Measurements from ENCODE around the gene GALNT7.
"Not testable (repeated sequence)": the region's sequence is repeated elsewhere in the genome, so short reads cannot be mapped to it uniquely, and the experiment has no call there.

Gene GALNT7

GRCh38 chr4:173212379-173212778 lies 43.8 kb downstream of the GALNT7 start:
- H3K4me1 ChIP-seq (ENCODE audit: insufficient read depth, low read length) = no peaks in the 10 kb centered on the region
- H2AFZ ChIP-seq (ENCODE audit: low read depth, low read length) = no peak overlapping the region
- H3K27me3 ChIP-seq (ENCODE audit: insufficient read depth, low read length) = no peaks in the 10 kb centered on the region
- no peaks in the 10 kb centered on the region for H3K36me3 ChIP-seq (ENCODE audit: insufficient read depth, low read length)
- H3K4me3 ChIP-seq (ENCODE audit: low read length) = no peak overlapping the region
- H3K9me3 ChIP-seq (ENCODE audit: low read length) = no peaks in the 10 kb centered on the region

GRCh38 chr4:173213296-173213695 lies 44.7 kb downstream of the GALNT7 start:
- Histone ChIP-seq H3K4me1 (ENCODE audit: insufficient read depth, low read length) (no peaks in the 10 kb centered on the region), H3K9me3 (ENCODE audit: low read length) (no peaks in the 10 kb centered on the region), H3K27me3 (ENCODE audit: insufficient read depth, low read length) (no peaks in the 10 kb centered on the region), H3K36me3 (ENCODE audit: insufficient read depth, low read length) (no peaks in the 10 kb centered on the region), H2AFZ (ENCODE audit: low read depth, low read length) (no peak overlapping the region), H3K4me3 (ENCODE audit: low read length) (no peak overlapping the region)

DNA sequence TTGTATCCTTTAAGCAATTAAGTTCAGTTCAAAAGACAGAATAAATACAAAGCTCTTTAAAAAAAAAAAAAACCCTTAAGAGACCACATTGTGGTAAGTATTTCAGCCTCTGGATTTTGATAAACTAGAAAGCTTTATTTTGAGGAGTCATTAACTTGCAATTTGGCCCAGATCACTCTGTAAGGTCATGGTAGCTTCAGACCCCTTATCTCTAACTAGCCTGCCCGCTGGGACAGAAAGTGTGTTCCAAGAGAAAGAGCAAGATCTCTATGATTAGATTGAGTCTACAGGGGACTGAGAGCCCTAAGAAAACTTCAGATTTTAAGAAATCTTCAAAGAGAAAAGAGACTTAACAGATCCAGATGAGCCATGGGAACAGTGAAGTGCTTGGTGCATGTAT lies 45.6 kb downstream of the GALNT7 start:
- Histone ChIP-seq H3K4me3 (ENCODE audit: low read length) (no peak overlapping the region), H3K4me1 (ENCODE audit: insufficient read depth, low read length) (no peaks in the 10 kb centered on the region), H3K27me3 (ENCODE audit: insufficient read depth, low read length) (no peaks in the 10 kb centered on the region), H3K36me3 (ENCODE audit: insufficient read depth, low read length) (no peaks in the 10 kb centered on the region), H2AFZ (ENCODE audit: low read depth, low read length) (no peak overlapping the region), H3K9me3 (ENCODE audit: low read length) (no peaks in the 10 kb centered on the region)

GRCh38 chr4:173214661-173215060 lies 46.0 kb downstream of the GALNT7 start:
- no peaks in the 10 kb centered on the region for H3K4me1 ChIP-seq (ENCODE audit: insufficient read depth, low read length)
- no peak overlapping the region for H3K4me3 ChIP-seq (ENCODE audit: low read length)
- H3K9me3 ChIP-seq (ENCODE audit: low read length) = no peaks in the 10 kb centered on the region
- H3K36me3 ChIP-seq (ENCODE audit: insufficient read depth, low read length) = no peaks in the 10 kb centered on the region
- H3K27me3 ChIP-seq (ENCODE audit: insufficient read depth, low read length) = no peaks in the 10 kb centered on the region
- H2AFZ ChIP-seq (ENCODE audit: low read depth, low read length) = no peak overlapping the region

DNA sequence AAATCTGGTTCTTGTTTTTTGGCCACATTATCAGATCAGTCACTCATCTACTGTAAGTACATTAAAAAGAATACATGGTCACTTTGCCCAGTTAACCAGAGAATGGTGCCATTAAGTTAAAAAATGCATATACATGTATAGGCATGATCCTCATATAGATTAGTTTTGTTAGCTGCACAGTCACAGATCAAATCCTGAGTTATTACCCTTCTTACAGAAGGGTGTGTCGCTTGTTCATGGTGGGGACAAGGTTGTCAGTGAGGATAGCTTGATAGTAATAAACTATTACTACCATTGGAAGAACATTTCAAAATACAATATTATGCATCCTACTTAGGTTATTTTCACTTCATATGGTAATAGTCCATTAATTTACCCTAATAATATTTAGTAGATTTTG lies 48.5 kb downstream of the GALNT7 start:
- no peaks in the 10 kb centered on the region for H3K27me3 ChIP-seq (ENCODE audit: insufficient read depth, low read length)
- no peak overlapping the region for H3K4me3 ChIP-seq (ENCODE audit: low read length)
- H3K9me3 ChIP-seq (ENCODE audit: low read length) = no peaks in the 10 kb centered on the region
- no peaks in the 10 kb centered on the region for H3K36me3 ChIP-seq (ENCODE audit: insufficient read depth, low read length)
- H3K4me1 ChIP-seq (ENCODE audit: insufficient read depth, low read length) = no peaks in the 10 kb centered on the region
- no peak overlapping the region for H2AFZ ChIP-seq (ENCODE audit: low read depth, low read length)

DNA sequence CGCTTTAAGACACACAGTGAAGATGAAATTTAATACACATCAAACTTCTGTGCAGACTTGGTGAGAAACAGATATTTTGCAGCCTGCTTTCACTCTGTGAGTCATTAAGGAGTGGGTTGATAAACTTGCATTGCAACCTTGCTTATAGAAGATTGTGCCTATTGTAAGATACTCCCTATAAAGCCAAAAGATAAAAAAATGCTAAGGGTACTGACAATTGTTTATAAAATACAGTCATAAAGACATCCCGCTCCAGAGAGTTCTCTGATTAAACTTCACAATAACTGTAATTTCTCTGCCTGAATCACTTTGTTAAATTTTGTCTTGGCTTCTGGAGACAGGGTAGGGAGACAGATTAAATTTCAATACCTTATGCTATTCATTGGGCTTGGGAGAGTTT lies 49.1 kb downstream of the GALNT7 start:
- Histone ChIP-seq H2AFZ (ENCODE audit: low read depth, low read length) (no peak overlapping the region), H3K4me3 (ENCODE audit: low read length) (no peak overlapping the region), H3K27me3 (ENCODE audit: insufficient read depth, low read length) (no peaks in the 10 kb centered on the region), H3K36me3 (ENCODE audit: insufficient read depth, low read length) (no peaks in the 10 kb centered on the region), H3K4me1 (ENCODE audit: insufficient read depth, low read length) (no peaks in the 10 kb centered on the region), H3K9me3 (ENCODE audit: low read length) (no peaks in the 10 kb centered on the region)

DNA sequence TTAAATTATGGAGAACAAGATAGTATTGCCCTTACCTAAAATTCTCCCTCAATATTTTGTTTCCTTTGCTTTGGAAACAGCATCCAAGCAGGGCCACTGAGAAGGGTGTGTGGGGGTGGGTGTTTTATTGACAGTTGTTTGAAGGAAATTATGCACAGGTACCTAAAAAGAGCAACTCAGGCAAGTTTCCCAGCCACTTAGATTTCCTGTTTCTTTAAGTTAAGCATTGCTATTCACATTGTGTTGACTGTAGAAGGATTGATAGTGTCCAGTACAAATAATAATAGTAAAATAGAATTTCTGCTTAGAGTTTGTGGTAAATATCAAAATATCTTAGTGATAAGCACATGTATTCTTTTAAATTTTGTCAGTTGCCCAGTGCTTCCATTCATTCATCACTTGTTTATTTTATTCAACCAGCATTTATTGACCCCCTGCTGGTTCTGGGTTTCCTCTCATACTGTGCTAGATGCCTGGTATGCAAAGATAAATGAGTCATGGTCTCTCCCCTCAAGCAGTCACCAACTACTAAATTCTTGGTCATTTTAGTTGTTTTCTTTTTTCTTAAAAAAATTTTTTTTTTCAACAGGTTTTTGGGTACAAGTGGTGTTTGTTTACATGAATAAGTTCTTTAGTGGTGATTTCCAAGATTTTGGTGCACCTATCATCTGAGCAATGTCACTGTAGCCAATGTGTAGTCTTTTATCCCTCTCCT lies 50.0 kb downstream of the GALNT7 start:
- Histone ChIP-seq H3K27me3 (ENCODE audit: insufficient read depth, low read length) (no peaks in the 10 kb centered on the region), H3K36me3 (ENCODE audit: insufficient read depth, low read length) (no peaks in the 10 kb centered on the region), H3K9me3 (ENCODE audit: low read length) (no peaks in the 10 kb centered on the region), H2AFZ (ENCODE audit: low read depth, low read length) (no peak overlapping the region), H3K4me3 (ENCODE audit: low read length) (no peak overlapping the region), H3K4me1 (ENCODE audit: insufficient read depth, low read length) (peaks cover 3% of the 10 kb centered on the region)

- H2AFZ ChIP-seq (ENCODE audit: low read depth, low read length); H3K36me3 ChIP-seq (ENCODE audit: insufficient read depth, low read length); H3K4me1 ChIP-seq (ENCODE audit: insufficient read depth, low read length); H3K27me3 ChIP-seq (ENCODE audit: insufficient read depth, low read length); H3K4me3 ChIP-seq (ENCODE audit: low read length); H3K9me3 ChIP-seq (ENCODE audit: low read length): not testable (repeated sequence)
Observed at GRCh38 chr4:173219126-173219437, 50.5 kb downstream of the GALNT7 start.

- Histone ChIP-seq H3K36me3 (ENCODE audit: insufficient read depth, low read length) (no peaks in the 10 kb centered on the region), H3K9me3 (ENCODE audit: low read length) (peaks cover 3% of the 10 kb centered on the region), H3K4me1 (ENCODE audit: insufficient read depth, low read length) (peaks cover 3% of the 10 kb centered on the region), H3K27me3 (ENCODE audit: insufficient read depth, low read length) (no peaks in the 10 kb centered on the region), H3K4me3 (ENCODE audit: low read length) (no peak overlapping the region), H2AFZ (ENCODE audit: low read depth, low read length) (no peak overlapping the region)
Observed at GRCh38 chr4:173223743-173224142, 55.1 kb downstream of the GALNT7 start.

DNA sequence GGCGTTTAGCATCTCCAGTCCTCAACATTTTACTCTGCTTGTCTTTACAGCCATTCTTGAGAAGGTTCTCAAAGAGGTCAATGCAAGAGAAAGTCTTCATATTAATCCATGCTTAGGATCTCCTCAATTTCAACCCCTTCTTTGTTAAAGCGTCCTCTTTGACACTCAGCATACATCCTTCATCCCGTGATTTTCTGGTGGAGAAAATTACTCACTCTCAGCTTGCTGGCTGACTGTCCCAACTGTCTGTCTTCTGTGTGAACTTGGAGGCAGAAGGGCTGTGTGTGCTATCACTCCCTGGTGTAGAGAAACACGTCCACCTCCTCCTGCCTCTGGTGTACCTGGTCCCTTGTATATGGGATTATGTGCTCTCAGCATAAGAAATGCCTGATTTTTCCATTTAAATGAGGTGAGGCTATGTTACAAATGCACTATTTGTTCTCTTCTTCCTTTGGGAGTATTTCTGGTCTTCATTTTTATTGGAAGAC lies 57.8 kb downstream of the GALNT7 start:
- Histone ChIP-seq H3K27me3 (ENCODE audit: insufficient read depth, low read length) (no peaks in the 10 kb centered on the region), H3K36me3 (ENCODE audit: insufficient read depth, low read length) (no peaks in the 10 kb centered on the region), H3K4me3 (ENCODE audit: low read length) (no peak overlapping the region), H2AFZ (ENCODE audit: low read depth, low read length) (no peak overlapping the region), H3K4me1 (ENCODE audit: insufficient read depth, low read length) (peaks cover 3% of the 10 kb centered on the region), H3K9me3 (ENCODE audit: low read length) (peaks cover 3% of the 10 kb centered on the region)

- Histone ChIP-seq H3K36me3 (ENCODE audit: insufficient read depth, low read length) (no peaks in the 10 kb centered on the region), H3K27me3 (ENCODE audit: insufficient read depth, low read length) (no peaks in the 10 kb centered on the region), H3K4me3 (ENCODE audit: low read length) (no peak overlapping the region), H3K9me3 (ENCODE audit: low read length) (peaks cover 3% of the 10 kb centered on the region), H2AFZ (ENCODE audit: low read depth, low read length) (no peak overlapping the region), H3K4me1 (ENCODE audit: insufficient read depth, low read length) (peaks cover 3% of the 10 kb centered on the region)
Observed at GRCh38 chr4:173227756-173228155, 59.1 kb downstream of the GALNT7 start.

DNA sequence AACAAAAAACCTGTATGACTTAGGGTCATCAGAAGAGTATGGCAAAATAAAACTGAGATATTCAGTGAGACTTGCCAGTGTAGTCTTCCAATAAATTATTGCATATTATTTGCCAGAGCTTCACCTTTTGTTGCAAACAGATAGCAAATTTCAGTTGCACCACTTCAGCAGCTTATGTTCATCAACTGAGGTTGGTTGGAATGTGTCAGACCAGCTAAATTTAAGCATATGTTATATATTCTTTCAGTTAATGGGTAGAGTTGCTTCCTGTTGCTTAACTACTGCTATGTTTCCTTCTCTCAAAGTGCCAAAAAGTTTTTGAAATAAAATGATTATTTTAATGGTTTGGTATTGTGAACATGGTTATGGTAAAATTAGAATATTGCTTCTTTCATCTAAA lies 61.5 kb downstream of the GALNT7 start:
- no peaks in the 10 kb centered on the region for H3K4me1 ChIP-seq (ENCODE audit: insufficient read depth, low read length)
- no peak overlapping the region for H3K4me3 ChIP-seq (ENCODE audit: low read length)

DNA sequence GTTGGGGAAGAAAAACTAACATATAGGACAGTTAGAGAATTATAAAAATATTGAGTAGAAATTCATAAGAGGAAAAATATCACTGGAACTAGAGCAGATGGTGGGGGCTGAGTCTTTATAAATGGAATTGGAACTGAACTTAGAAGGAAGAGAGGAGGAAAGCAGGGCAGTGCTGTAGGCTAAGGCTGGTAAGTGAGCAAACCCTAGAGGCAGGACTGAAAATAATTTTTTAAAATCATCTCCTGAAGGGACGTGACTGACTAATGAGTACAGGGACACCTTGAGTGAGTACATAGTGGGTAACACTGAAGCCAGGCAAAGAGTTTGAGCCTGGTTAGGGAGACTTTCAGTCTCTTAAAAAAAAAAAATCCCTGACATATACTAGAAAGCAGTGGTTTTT lies 63.3 kb downstream of the GALNT7 start:
- peaks cover under 1% of the 10 kb centered on the region for H3K4me1 ChIP-seq (ENCODE audit: insufficient read depth, low read length)
- no peak overlapping the region for H3K4me3 ChIP-seq (ENCODE audit: low read length)
- H3K9me3 ChIP-seq (ENCODE audit: low read length) = peaks cover 5% of the 10 kb centered on the region
- no peaks in the 10 kb centered on the region for H3K36me3 ChIP-seq (ENCODE audit: insufficient read depth, low read length)
- no peak overlapping the region for H2AFZ ChIP-seq (ENCODE audit: low read depth, low read length)
- no peaks in the 10 kb centered on the region for H3K27me3 ChIP-seq (ENCODE audit: insufficient read depth, low read length)

More for the DNA sequence above, 61.5 kb downstream of the GALNT7 start:
- Histone ChIP-seq H2AFZ (ENCODE audit: low read depth, low read length) (no peak overlapping the region), H3K27me3 (ENCODE audit: insufficient read depth, low read length) (no peaks in the 10 kb centered on the region), H3K36me3 (ENCODE audit: insufficient read depth, low read length) (no peaks in the 10 kb centered on the region), H3K9me3 (ENCODE audit: low read length) (peaks cover 7% of the 10 kb centered on the region)

GRCh38 chr4:173233857-173234256 lies 65.2 kb downstream of the GALNT7 start:
- Histone ChIP-seq H2AFZ (ENCODE audit: low read depth, low read length) (no peak overlapping the region), H3K9me3 (ENCODE audit: low read length) (peaks cover 5% of the 10 kb centered on the region), H3K4me1 (ENCODE audit: insufficient read depth, low read length) (peaks cover 15% of the 10 kb centered on the region), H3K4me3 (ENCODE audit: low read length) (no peak overlapping the region), H3K36me3 (ENCODE audit: insufficient read depth, low read length) (no peaks in the 10 kb centered on the region), H3K27me3 (ENCODE audit: insufficient read depth, low read length) (no peaks in the 10 kb centered on the region)
